K562 (cell line): ENCODE measurements around the gene MINDY4. TPM values are rescaled to one million over a fixed set of nuclear protein-coding genes. Genes with fewer than 3 reads are reported as not detected.

Source experiments
- ATAC-seq: fragments of 200-7000 bp; cut with Tn5 transposase; 3 replicates; pipeline ENCODE4 v1.9.1; 2020; ENCODE audit warnings: moderate library complexity
- BruUV-seq: library from RNA; stranded (reverse); fragments of 400-500 nt; replicated peaks from 2 replicates; lab custom pipeline; 2021; lab: Mats Ljungman, UMichigan
- CTCF ChIA-PET: fragments of 300-600 bp; formaldehyde crosslinking; extraction: SDS; loops from one replicate; lab custom pipeline; 2021; ENCODE audit warnings: low intra/inter-chr PET ratio; lab: Yijun Ruan, JAX
- POLR2A ChIA-PET: fragments of 300-600, 350-650 bp; sonication (Branson Sonifier 250); formaldehyde crosslinking; extraction: SDS; loops from one replicate; lab custom pipeline; 2021; ENCODE audit warnings: antibody characterized with exemption, inconsistent platforms; lab: Yijun Ruan, JAX
- DNase-seq, 4 experiments: peaks; one replicate each; pipeline versions ENCODE4 v3.0.0 to v3.0.0-alpha.2; 2011 to 2018; ENCODE audit warnings: low spot score in 3 of 4, mixed read lengths in 3 of 4; ENCODE audit errors: extremely low read depth in 1 of 4
- FAIRE-seq: peaks from 2 replicates; lab custom pipeline; 2011; peaks lifted over from hg19 to GRCh38; lab: Jason Lieb, UNC
- H2AFZ ChIP-seq: 2 replicates; pipeline ENCODE4 v1.6.0; 2011; ENCODE audit warnings: low read depth, low read length, control low read depth, inconsistent platforms
- H3K27ac ChIP-seq: fragments of 200-600 bp; 3 replicates; pipeline ENCODE4 v1.8.0; 2011; ENCODE audit warnings: low read depth, mild to moderate bottlenecking, control low read depth, inconsistent platforms, low read length, moderate library complexity, mixed read lengths; ENCODE audit errors: extremely low read depth
- H3K27me3 ChIP-seq, 2 experiments: fragments of 300-600 bp in 1 of 2; 2 replicates in 1 of 2; 3 replicates in 1 of 2; pipeline versions ENCODE4 v1.6.0 to v1.8.0; 2011; ENCODE audit warnings: inconsistent platforms in 2 of 2, low read length in 2 of 2, mild to moderate bottlenecking in 1 of 2, mixed read lengths in 1 of 2, moderate library complexity in 1 of 2; ENCODE audit not compliant: control insufficient read depth in 2 of 2, insufficient read depth in 2 of 2
- H3K36me3 ChIP-seq: fragments of 300-600 bp; 3 replicates; pipeline ENCODE4 v1.8.0; 2011; ENCODE audit warnings: mild to moderate bottlenecking, low read length, inconsistent platforms; ENCODE audit not compliant: control insufficient read depth, insufficient read depth
- H3K4me1 ChIP-seq, 2 experiments: fragments of 200-600 bp in 1 of 2; replicated peaks in 1 of 2; 2 replicates in 1 of 2; 3 replicates in 1 of 2; pipeline versions ENCODE4 v1.5.1 to v1.8.0; 2011; ENCODE audit warnings: inconsistent platforms in 2 of 2, low read length in 2 of 2, mild to moderate bottlenecking in 1 of 2, mixed read lengths in 1 of 2, moderate library complexity in 1 of 2; ENCODE audit not compliant: control insufficient read depth in 2 of 2, insufficient read depth in 2 of 2
- H3K4me2 ChIP-seq: 2 replicates; pipeline ENCODE4 v1.6.1; 2011; ENCODE audit warnings: low read length, control low read depth, inconsistent platforms, mixed read lengths; ENCODE audit not compliant: insufficient read depth
- H3K4me3 ChIP-seq: fragments of 200-600 bp; sonication (generic), shearing (Covaris generic); 2 replicates; pipeline ENCODE4 v1.5.1; 2016; ENCODE audit warnings: control low read depth, inconsistent platforms
- H3K79me2 ChIP-seq: fragments of 200-600 bp; 3 replicates; pipeline ENCODE4 v1.8.0; 2011; ENCODE audit warnings: low read length, inconsistent platforms; ENCODE audit not compliant: control insufficient read depth, insufficient read depth
- H3K9ac ChIP-seq, 2 experiments: 2 replicates each; pipeline versions ENCODE4 v1.6.0 to v1.6.1; 2011; ENCODE audit warnings: low read depth in 2 of 2, low read length in 2 of 2, control low read depth in 1 of 2, inconsistent platforms in 1 of 2, mild to moderate bottlenecking in 1 of 2, mixed read lengths in 1 of 2; ENCODE audit not compliant: insufficient read depth in 1 of 2
- H3K9me1 ChIP-seq: one replicate; pipeline ENCODE4 v1.6.0; 2011; ENCODE audit warnings: inconsistent platforms, mild to moderate bottlenecking, low read length, moderate library complexity; ENCODE audit not compliant: control insufficient read depth, insufficient read depth
- H3K9me3 ChIP-seq: replicated peaks from 2 replicates; pipeline ENCODE4 v1.5.1; 2011; ENCODE audit warnings: low read depth, low read length, inconsistent platforms; ENCODE audit not compliant: control insufficient read depth, insufficient read depth
- H4K20me1 ChIP-seq: replicated peaks from 2 replicates; pipeline ENCODE4 v1.6.1; 2011; ENCODE audit warnings: low read length, inconsistent platforms, mixed read lengths; ENCODE audit not compliant: control insufficient read depth, insufficient read depth
- PURB ChIP-seq: sonication (generic); formaldehyde crosslinking; IDR thresholded peaks from 2 replicates; pipeline ENCODE4 v1.9.0; 2021; ENCODE audit warnings: low read depth, mild to moderate bottlenecking, missing genetic modification reagents
- WGBS: fragments of 100-300 bp; shearing (Covaris generic); methylation state at CpG from one replicate; pipeline ENCODE4 v1.1.6; 2016; ENCODE audit warnings: low coverage, mixed read lengths; ENCODE audit not compliant: insufficient coverage; ENCODE audit errors: missing lambda C conversion rate; 5-methylcytosine and 5-hydroxymethylcytosine counted together
- in situ Hi-C: fragments of 300-500 bp; cut with MboI; formaldehyde crosslinking; loops from 4 replicates; pipeline ENCODE4 v1.15.0; 2018; ENCODE audit warnings: inconsistent platforms, mixed read lengths
- intact Hi-C: fragments of 100-400 bp; cut with micrococcal nuclease; formaldehyde crosslinking; loops from 2 replicates; pipeline ENCODE4 v1.14.2; 2022
- polyA plus RNA-seq, 8 experiments: library from polyadenylated mRNA; depleted of rRNA in 4 of 8; stranded (reverse) in 5 of 8; unstranded in 3 of 8; fragments of >200 nt; fragmentation: Nextera tagmentation in 2 of 8; fragmentation: Illumina TruSeq in 1 of 8; extraction: Ambion mirVana in 2 of 8; extraction: Trizol in 1 of 8; gene quantifications; 2 replicates each; pipeline versions ENCODE4 v1.2.1 to v1.2.3, GENCODE V29; 2011 to 2014; ENCODE audit warnings: inconsistent platforms in 1 of 8, missing spikeins in 1 of 8
- total RNA-seq, 7 experiments: library from RNA; depleted of rRNA in 6 of 7; stranded (reverse); fragments of >200 nt in 6 of 7; fragmentation: Illumina TruSeq in 2 of 7; extraction: Trizol in 2 of 7; gene quantifications; 2 replicates each; pipeline versions ENCODE4 v1.2.1 to v1.2.3, GENCODE V29; 2011 to 2021; ENCODE audit warnings: low replicate concordance in 1 of 7
- TF ChIP-seq, protein P1 (sequence below): fragments of 250-450 bp; sonication (Bioruptor Pico); IDR thresholded peaks from 2 replicates; pipeline ENCODE4 v1.4.0; 2020; ENCODE audit warnings: mild to moderate bottlenecking, moderate library complexity
- TF ChIP-seq, protein P2 (sequence below): sonication (generic); formaldehyde crosslinking; IDR thresholded peaks from 2 replicates; pipeline ENCODE4 v1.4.0; 2020; ENCODE audit warnings: mild to moderate bottlenecking, missing genetic modification reagents
- TF ChIP-seq, protein P3 (sequence below): sonication (generic); formaldehyde crosslinking; IDR thresholded peaks from 2 replicates; pipeline ENCODE4 v1.8.1; 2023; ENCODE audit warnings: mild to moderate bottlenecking, missing genetic modification reagents
- TF ChIP-seq, protein P4 (sequence below): fragments of 450-650 bp; IDR thresholded peaks from 2 replicates; pipeline ENCODE4 v1.6.1; 2017; ENCODE audit warnings: antibody characterized with exemption, mild to moderate bottlenecking

The MINDY4 gene
- total and polyA plus RNA-seq, 9 of the 15 experiments (the other 6 are each of a cell fraction or from before 2014, with no cell fraction given), result 2.1 to 16.7 (median 11.0) TPM

DNA sequence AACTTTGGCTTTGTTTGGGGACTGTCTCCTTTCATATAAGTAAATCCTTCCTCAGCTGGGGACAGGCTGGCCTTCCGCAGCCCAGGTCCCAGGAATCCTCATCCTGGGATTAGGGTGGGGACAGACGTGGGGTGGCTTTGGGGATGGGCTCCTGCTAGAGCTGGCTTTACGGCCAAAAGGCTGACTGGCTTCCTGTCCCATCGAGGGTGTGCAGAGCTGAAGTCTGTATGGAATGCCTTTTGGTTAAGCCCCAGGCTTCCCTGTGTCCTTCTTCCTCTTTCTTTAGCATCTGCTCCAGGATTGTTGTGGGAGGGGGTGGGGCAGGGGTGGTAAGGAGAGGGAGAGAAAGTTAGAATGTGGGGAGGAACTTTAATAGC lies 81.1 kb downstream of the MINDY4 start:
- ChIA-PET POLR2A (interaction anchor here (0.5 to 1.1 kb wide), 2 partner anchors 12 to 81 kb away, joined by 3 read pairs; no protein-coding TSS in a partner anchor), CTCF (no interaction called here)
- ATAC-seq, result no peak
- 68% methylated on average over 4 of the region's 4 CpGs for WGBS
- no peaks in the 10 kb centered on the region for H3K9me3 ChIP-seq
- intact Hi-C loops (no loop called here), in situ Hi-C loops (no loop called here)
- no peaks in the 10 kb centered on the region for H3K9me1 ChIP-seq
- no peak overlapping the region for H3K4me2 ChIP-seq
- FAIRE-seq, result no peak
- no peak for DNase-seq
- H2AFZ ChIP-seq, result no peak overlapping the region
- no TSS peak for BruUV-seq
- 0 out of 4 replicates have a peak overlapping the region, but pooled peaks of 1 of the 2 experiments have one; percentile 54 for H3K9ac ChIP-seq
- no peaks in the 10 kb centered on the region for H4K20me1 ChIP-seq
- no peak overlapping the region for H3K27ac ChIP-seq
- H3K36me3 ChIP-seq, result peaks cover 6% of the 10 kb centered on the region; the same call in 1 of the 3 replicates
- H3K27me3 ChIP-seq, result no peaks in the 10 kb centered on the region
- peaks cover 0 to 9% of the 10 kb centered on the region in 2 experiments; a peak in 1 of 5 replicates for H3K4me1 ChIP-seq
- TF ChIP-seq, protein P1, sequence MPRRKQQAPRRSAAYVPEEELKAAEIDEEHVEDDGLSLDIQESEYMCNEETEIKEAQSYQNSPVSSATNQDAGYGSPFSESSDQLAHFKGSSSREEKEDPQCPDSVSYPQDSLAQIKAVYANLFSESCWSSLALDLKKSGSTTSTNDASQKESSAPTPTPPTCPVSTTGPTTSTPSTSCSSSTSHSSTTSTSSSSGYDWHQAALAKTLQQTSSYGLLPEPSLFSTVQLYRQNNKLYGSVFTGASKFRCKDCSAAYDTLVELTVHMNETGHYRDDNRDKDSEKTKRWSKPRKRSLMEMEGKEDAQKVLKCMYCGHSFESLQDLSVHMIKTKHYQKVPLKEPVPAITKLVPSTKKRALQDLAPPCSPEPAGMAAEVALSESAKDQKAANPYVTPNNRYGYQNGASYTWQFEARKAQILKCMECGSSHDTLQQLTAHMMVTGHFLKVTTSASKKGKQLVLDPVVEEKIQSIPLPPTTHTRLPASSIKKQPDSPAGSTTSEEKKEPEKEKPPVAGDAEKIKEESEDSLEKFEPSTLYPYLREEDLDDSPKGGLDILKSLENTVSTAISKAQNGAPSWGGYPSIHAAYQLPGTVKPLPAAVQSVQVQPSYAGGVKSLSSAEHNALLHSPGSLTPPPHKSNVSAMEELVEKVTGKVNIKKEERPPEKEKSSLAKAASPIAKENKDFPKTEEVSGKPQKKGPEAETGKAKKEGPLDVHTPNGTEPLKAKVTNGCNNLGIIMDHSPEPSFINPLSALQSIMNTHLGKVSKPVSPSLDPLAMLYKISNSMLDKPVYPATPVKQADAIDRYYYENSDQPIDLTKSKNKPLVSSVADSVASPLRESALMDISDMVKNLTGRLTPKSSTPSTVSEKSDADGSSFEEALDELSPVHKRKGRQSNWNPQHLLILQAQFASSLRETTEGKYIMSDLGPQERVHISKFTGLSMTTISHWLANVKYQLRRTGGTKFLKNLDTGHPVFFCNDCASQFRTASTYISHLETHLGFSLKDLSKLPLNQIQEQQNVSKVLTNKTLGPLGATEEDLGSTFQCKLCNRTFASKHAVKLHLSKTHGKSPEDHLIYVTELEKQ (CRISPR knock-in tag), result no peak
- TF ChIP-seq, protein P2, sequence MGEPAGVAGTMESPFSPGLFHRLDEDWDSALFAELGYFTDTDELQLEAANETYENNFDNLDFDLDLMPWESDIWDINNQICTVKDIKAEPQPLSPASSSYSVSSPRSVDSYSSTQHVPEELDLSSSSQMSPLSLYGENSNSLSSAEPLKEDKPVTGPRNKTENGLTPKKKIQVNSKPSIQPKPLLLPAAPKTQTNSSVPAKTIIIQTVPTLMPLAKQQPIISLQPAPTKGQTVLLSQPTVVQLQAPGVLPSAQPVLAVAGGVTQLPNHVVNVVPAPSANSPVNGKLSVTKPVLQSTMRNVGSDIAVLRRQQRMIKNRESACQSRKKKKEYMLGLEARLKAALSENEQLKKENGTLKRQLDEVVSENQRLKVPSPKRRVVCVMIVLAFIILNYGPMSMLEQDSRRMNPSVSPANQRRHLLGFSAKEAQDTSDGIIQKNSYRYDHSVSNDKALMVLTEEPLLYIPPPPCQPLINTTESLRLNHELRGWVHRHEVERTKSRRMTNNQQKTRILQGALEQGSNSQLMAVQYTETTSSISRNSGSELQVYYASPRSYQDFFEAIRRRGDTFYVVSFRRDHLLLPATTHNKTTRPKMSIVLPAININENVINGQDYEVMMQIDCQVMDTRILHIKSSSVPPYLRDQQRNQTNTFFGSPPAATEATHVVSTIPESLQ (CRISPR knock-in tag), result no peak
- TF ChIP-seq, protein P3, sequence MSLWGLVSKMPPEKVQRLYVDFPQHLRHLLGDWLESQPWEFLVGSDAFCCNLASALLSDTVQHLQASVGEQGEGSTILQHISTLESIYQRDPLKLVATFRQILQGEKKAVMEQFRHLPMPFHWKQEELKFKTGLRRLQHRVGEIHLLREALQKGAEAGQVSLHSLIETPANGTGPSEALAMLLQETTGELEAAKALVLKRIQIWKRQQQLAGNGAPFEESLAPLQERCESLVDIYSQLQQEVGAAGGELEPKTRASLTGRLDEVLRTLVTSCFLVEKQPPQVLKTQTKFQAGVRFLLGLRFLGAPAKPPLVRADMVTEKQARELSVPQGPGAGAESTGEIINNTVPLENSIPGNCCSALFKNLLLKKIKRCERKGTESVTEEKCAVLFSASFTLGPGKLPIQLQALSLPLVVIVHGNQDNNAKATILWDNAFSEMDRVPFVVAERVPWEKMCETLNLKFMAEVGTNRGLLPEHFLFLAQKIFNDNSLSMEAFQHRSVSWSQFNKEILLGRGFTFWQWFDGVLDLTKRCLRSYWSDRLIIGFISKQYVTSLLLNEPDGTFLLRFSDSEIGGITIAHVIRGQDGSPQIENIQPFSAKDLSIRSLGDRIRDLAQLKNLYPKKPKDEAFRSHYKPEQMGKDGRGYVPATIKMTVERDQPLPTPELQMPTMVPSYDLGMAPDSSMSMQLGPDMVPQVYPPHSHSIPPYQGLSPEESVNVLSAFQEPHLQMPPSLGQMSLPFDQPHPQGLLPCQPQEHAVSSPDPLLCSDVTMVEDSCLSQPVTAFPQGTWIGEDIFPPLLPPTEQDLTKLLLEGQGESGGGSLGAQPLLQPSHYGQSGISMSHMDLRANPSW (CRISPR knock-in tag), result no peak
- TF ChIP-seq, protein P4, sequence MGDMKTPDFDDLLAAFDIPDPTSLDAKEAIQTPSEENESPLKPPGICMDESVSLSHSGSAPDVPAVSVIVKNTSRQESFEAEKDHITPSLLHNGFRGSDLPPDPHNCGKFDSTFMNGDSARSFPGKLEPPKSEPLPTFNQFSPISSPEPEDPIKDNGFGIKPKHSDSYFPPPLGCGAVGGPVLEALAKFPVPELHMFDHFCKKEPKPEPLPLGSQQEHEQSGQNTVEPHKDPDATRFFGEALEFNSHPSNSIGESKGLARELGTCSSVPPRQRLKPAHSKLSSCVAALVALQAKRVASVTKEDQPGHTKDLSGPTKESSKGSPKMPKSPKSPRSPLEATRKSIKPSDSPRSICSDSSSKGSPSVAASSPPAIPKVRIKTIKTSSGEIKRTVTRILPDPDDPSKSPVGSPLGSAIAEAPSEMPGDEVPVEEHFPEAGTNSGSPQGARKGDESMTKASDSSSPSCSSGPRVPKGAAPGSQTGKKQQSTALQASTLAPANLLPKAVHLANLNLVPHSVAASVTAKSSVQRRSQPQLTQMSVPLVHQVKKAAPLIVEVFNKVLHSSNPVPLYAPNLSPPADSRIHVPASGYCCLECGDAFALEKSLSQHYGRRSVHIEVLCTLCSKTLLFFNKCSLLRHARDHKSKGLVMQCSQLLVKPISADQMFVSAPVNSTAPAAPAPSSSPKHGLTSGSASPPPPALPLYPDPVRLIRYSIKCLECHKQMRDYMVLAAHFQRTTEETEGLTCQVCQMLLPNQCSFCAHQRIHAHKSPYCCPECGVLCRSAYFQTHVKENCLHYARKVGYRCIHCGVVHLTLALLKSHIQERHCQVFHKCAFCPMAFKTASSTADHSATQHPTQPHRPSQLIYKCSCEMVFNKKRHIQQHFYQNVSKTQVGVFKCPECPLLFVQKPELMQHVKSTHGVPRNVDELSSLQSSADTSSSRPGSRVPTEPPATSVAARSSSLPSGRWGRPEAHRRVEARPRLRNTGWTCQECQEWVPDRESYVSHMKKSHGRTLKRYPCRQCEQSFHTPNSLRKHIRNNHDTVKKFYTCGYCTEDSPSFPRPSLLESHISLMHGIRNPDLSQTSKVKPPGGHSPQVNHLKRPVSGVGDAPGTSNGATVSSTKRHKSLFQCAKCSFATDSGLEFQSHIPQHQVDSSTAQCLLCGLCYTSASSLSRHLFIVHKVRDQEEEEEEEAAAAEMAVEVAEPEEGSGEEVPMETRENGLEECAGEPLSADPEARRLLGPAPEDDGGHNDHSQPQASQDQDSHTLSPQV, result no peak
- no peak for TF ChIP-seq PURB (CRISPR knock-in tag)
- no peak overlapping the region for H3K4me3 ChIP-seq
- no peaks in the 10 kb centered on the region for H3K79me2 ChIP-seq
